IPS-15b (cell line): ENCODE measurements around the gene ANO1.

ENCODE experiments used
- H3K27me3 ChIP-seq: one replicate; pipeline ENCODE4 v1.6.1; 2013; ENCODE audit warnings: low read length; ENCODE audit not compliant: control insufficient read depth, insufficient read depth
- H3K36me3 ChIP-seq: one replicate; pipeline ENCODE4 v1.6.1; 2013; ENCODE audit warnings: low read length; ENCODE audit not compliant: control insufficient read depth, insufficient read depth
- H3K4me1 ChIP-seq: one replicate; pipeline ENCODE4 v1.6.1; 2013; ENCODE audit warnings: mild to moderate bottlenecking, low read length; ENCODE audit not compliant: control insufficient read depth, insufficient read depth
- H3K4me3 ChIP-seq: one replicate; pipeline ENCODE4 v1.5.1; 2013; ENCODE audit warnings: low read depth, low read length
- H3K9ac ChIP-seq: one replicate; pipeline ENCODE4 v1.6.1; 2013; ENCODE audit warnings: low read depth, mild to moderate bottlenecking, low read length
- H3K9me3 ChIP-seq: one replicate; pipeline ENCODE4 v1.6.1; 2013; ENCODE audit warnings: mild to moderate bottlenecking, low read length; ENCODE audit not compliant: control insufficient read depth, insufficient read depth

ANO1 gene

GRCh38 chr11:70225681-70226177, 147.6 kb downstream of the ANO1 start:
- no peak overlapping the region for H3K9ac ChIP-seq
- no peaks in the 10 kb centered on the region for H3K27me3 ChIP-seq
- no peaks in the 10 kb centered on the region for H3K36me3 ChIP-seq
- peaks cover 5% of the 10 kb centered on the region for H3K4me1 ChIP-seq
- H3K9me3 ChIP-seq, result no peaks in the 10 kb centered on the region
- no peak overlapping the region for H3K4me3 ChIP-seq

DNA sequence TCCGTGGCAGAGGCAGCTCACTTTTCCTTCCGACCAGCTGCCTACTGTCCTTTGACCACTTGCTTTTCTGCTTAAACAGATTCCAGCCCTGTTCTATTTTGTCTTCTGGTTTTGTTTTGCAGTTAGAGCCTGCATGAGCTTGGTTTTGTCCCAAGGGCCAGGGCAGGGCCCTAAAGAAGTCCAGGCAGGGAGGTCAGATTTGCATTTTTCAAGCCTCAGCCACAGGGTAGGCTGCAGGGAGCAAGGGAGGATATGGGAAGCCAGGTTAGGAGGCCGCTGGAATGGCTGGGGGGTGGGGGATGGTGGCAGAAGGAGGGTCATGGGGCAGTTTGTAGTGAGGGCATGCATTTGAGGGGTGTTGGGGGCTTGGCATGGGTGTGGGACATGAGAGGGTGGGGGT, 148.1 kb downstream of the ANO1 start:
- no peaks in the 10 kb centered on the region for H3K27me3 ChIP-seq

GRCh38 chr11:70226967-70227366, 148.8 kb downstream of the ANO1 start:
- no peaks in the 10 kb centered on the region for H3K27me3 ChIP-seq
- no peaks in the 10 kb centered on the region for H3K36me3 ChIP-seq
- H3K9me3 ChIP-seq, result no peaks in the 10 kb centered on the region
- no peak overlapping the region for H3K9ac ChIP-seq
- peaks cover 5% of the 10 kb centered on the region for H3K4me1 ChIP-seq
- H3K4me3 ChIP-seq, result no peak overlapping the region

More for the DNA sequence above, 148.1 kb downstream of the ANO1 start:
- H3K9ac ChIP-seq, result no peak overlapping the region
- H3K36me3 ChIP-seq, result no peaks in the 10 kb centered on the region
- H3K4me1 ChIP-seq, result peaks cover 5% of the 10 kb centered on the region
- no peak overlapping the region for H3K4me3 ChIP-seq
- H3K9me3 ChIP-seq, result no peaks in the 10 kb centered on the region

DNA sequence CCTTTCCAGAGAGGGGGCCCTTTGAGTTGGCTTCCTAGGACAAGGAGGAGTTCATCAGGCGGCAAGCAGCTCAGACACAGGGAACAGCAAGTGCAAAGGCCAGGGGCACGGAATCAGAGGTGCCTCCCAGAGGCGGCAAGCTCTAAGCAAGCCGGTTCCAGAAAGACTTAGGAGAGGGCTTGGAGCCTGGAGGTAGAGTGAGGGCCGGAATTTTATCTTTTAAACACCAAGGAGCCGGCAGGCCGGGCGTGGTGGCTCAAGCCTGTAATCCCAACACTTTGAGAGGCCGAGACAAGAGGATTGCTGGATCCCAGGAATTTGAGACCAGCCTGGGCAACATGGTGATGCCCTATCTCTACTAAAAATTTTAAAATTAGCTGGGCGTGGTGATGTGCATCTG, 151.6 kb downstream of the ANO1 start:
- Histone ChIP-seq H3K36me3 (no peaks in the 10 kb centered on the region), H3K27me3 (no peaks in the 10 kb centered on the region), H3K4me1 (peaks cover 5% of the 10 kb centered on the region), H3K4me3 (no peak overlapping the region), H3K9me3 (no peaks in the 10 kb centered on the region), H3K9ac (no peak overlapping the region)

- no peaks in the 10 kb centered on the region for H3K27me3 ChIP-seq
- H3K9ac ChIP-seq, result no peak overlapping the region
- H3K36me3 ChIP-seq, result no peaks in the 10 kb centered on the region
- H3K9me3 ChIP-seq, result no peaks in the 10 kb centered on the region
- H3K4me1 ChIP-seq, result peaks cover 5% of the 10 kb centered on the region
- H3K4me3 ChIP-seq, result no peak overlapping the region
Measured at GRCh38 chr11:70230151-70230839, 152.2 kb downstream of the ANO1 start.

GRCh38 chr11:70230840-70231710, 153.0 kb downstream of the ANO1 start:
- Histone ChIP-seq H3K4me3 (no peak overlapping the region), H3K9me3 (no peaks in the 10 kb centered on the region), H3K36me3 (no peaks in the 10 kb centered on the region), H3K27me3 (no peaks in the 10 kb centered on the region), H3K9ac (no peak overlapping the region), H3K4me1 (peaks cover 5% of the 10 kb centered on the region)

DNA sequence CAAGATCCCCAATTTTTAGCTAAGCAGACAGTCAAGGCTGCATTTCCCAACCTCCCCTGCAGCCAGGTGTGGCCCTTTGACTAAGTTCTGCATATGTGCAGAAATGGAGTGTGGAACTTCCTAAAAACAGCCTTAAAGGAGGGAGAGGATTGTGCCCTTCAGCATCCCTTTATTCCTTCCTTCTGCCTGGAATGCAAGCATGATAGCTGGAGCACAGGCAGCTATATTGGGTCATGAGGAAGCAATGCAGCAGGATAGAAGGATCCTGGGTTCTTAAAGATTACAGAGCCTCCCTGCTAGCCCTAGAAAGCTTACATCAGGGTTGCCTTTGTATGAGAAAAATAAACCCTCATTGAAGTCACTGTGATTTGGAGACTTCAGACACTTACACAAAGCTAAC, 154.9 kb downstream of the ANO1 start:
- Histone ChIP-seq H3K36me3 (no peaks in the 10 kb centered on the region), H3K9ac (no peak overlapping the region), H3K4me3 (no peak overlapping the region), H3K27me3 (no peaks in the 10 kb centered on the region), H3K9me3 (no peaks in the 10 kb centered on the region), H3K4me1 (no peaks in the 10 kb centered on the region)

GRCh38 chr11:70233511-70233934, 155.4 kb downstream of the ANO1 start:
- Histone ChIP-seq H3K9me3 (no peaks in the 10 kb centered on the region), H3K36me3 (no peaks in the 10 kb centered on the region), H3K9ac (no peak overlapping the region), H3K4me3 (no peak overlapping the region), H3K4me1 (no peaks in the 10 kb centered on the region), H3K27me3 (no peaks in the 10 kb centered on the region)

- Histone ChIP-seq H3K27me3 (no peaks in the 10 kb centered on the region), H3K4me3 (no peak overlapping the region), H3K4me1 (no peaks in the 10 kb centered on the region), H3K9ac (no peak overlapping the region), H3K36me3 (no peaks in the 10 kb centered on the region), H3K9me3 (no peaks in the 10 kb centered on the region)
Measured at GRCh38 chr11:70233962-70234361, 155.8 kb downstream of the ANO1 start.
